GM21737 (cell line): ENCODE results near the gene DDX5.
"Not testable (repeated sequence)": the region's sequence is repeated elsewhere in the genome, so short reads cannot be mapped to it uniquely, and the experiment has no call there.

Experiments
- ATAC-seq: cut with Tn5 transposase; IDR thresholded peaks from one replicate; pipeline ENCODE4 v1.9.1; 2021; ENCODE audit warnings: mild to moderate bottlenecking, moderate library complexity; ENCODE audit not compliant: unreplicated experiment

The DDX5 gene

DNA sequence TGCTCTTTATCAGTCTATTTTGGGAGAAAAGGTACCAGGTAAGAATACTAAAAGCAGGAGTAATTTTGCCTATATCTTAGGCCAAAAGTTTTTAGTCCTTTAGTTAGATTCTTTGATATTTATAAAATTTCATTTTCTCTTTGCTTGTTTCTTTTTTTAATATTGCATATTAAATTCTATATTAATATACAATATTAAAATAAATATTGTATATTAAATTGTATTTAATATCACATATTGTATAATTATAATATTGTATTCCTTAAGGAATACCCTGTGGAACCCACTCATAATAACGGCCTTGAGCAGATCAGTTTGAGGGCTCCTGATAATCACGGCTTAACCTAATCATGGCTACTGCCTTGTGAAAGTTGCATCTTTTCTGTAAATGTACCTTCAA lies 2.6 kb upstream of the DDX5 start:
- ATAC-seq = no peak

GRCh38 chr17:64507413-64507782 lies 1.3 kb upstream of the DDX5 start:
- ATAC-seq = peak; percentile 7

DNA sequence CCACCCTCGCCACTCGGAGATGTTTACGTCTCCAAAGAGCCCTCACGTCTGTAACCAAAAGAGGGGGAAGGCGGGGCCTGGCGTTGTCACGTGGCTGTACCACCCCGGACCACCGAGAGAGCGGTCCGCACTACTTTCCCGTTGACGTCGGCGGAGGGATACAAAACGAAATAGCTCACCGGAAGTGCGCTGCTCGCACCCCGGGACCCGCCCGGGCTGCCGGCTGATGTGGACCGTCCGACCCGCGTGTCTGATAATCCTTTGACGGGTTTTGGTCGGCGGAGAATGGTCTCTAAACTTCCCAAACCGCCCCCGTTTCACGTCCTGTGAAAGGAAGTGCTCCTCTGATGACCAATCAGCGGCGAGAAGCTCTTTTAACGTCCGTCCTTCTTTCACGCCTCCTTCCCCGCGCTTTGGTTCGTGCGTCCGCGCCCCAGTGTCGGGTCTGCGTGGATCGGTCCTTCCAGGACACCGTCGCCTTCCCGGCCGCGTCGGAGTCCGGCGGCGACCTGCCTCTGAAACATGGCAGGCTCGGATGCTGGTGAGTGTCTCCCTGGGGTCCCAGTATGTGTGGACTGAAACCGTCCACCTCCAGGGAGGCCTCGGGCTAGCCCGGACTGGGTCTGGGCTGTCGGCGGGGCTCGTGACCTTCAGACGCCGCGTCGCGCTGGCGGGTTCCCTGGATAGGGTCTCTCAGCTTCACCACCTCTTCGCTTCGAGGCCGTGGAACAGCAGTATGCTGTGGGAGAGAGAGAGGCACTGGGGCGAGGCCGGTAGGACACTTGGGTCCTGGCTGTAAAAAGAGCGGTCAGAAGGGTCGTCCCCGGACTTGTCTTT lies 705 bp upstream of the DDX5 start, which contains the start of gene CEP95:
Gene CEP95 (plus strand): TSS at position 402 of the 837 bp plus-strand sequence. CDS start 121 bp downstream, at position 523.
- peak; percentile 51 for ATAC-seq

DNA sequence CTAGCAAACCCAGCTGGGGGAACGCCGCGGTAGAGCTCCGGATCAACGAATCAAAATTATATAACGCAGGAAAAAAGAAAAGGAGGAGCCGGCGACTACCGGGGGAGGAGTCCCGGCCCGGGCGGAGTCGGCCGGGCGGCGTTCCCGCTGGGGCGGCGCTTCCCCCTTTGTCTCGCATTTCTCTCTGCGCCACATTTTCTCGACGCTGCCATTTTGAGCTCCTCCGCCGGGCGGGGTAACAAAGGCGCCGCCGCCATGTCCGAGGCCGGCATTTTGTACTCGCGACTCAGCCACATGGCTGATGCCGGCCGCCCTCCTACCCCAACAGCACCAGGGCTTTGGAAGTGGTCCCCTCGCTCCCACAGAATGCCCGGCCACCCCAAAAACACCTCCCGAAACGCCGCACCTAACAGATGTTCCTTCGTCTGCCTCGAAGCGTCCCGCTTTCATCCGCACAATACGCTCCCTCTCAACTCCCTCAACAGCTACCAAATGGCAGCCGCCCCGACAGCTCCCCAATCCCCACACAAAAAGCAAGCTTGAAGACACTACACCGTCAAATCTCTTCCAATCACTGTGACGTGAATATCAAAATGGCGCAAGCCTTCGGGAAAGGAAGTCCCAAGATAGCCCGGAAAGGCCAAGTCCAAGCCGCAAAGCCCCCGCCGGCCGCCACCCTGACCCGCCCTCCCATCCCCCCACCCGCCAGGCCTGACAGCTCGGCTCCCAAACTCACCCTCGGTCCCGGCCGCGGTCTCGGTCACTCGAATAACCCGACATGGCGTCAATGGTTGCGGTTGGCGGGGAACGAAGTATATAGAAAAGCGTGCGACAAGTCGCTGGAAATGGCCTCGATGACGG lies 519 bp downstream of the DDX5 start:
- ATAC-seq = no peak

- ATAC-seq = no peak
Observed at GRCh38 chr17:64504769-64505339, 1.2 kb downstream of the DDX5 start.

DNA sequence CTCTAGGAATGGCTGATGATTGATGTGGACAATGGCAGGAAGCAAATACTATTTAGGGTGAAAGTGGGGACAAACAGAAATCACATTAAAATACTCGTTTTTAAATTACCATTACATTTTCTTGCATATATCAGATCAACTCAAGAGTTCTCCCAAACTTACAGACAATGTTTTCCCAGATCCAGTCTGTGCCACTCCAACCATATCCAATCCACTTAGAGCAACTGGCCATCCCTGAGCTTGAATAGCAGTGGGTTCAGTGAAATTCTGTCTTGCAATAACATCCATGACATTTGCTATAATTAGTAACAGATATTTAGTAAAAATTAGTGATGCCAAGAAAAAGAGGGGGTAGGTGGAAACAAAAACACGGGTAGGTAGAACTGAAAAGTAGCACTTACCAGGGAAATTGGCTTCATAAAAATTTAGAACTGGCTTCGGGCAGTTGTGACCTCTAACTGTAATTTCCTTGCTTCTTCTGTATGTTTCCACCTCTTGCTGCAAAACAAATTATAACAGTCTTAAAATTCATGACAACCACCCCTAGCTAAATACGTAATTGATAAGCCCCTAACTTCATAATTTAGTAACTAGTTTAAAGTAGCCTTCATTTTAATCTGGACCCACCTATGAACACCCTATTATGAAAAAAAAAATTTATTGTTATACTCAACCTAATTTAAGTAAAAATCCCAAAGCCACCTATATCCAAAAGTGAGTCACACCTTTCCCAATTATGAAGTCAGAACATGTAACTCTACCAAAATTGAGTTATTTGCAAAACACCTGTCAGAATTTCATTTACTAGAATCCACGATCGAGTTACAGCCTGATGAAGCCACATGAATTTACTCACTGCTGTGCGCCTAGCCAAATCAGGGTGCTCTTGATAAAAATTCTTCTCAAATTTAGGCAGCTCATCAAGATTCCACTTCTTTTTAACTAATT lies 2.0 kb downstream of the DDX5 start:
- ATAC-seq = no peak

GRCh38 chr17:64503341-64503740 lies 2.7 kb downstream of the DDX5 start:
- ATAC-seq = no peak

- ATAC-seq = no peak
Observed at GRCh38 chr17:64502809-64503208, 3.3 kb downstream of the DDX5 start.

DNA sequence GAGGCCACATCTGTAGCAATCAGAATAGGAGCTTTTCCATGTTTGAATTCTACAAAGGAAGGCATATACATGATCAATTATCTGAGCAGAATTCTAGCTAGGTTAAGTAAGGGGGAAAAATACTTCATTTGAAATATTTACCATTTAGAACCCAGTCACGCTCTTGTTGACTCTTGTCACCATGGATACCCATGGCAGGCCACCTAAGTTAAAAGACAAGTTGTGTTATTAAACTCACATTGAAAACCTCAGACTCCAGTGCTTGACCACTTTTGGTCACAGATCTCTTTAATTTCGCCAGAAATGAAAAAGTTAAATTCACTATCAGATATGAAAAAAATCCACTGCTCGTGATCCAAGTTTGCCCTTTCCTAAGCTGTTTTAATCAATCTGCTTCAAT lies 4.1 kb downstream of the DDX5 start:
- no peak for ATAC-seq

DNA sequence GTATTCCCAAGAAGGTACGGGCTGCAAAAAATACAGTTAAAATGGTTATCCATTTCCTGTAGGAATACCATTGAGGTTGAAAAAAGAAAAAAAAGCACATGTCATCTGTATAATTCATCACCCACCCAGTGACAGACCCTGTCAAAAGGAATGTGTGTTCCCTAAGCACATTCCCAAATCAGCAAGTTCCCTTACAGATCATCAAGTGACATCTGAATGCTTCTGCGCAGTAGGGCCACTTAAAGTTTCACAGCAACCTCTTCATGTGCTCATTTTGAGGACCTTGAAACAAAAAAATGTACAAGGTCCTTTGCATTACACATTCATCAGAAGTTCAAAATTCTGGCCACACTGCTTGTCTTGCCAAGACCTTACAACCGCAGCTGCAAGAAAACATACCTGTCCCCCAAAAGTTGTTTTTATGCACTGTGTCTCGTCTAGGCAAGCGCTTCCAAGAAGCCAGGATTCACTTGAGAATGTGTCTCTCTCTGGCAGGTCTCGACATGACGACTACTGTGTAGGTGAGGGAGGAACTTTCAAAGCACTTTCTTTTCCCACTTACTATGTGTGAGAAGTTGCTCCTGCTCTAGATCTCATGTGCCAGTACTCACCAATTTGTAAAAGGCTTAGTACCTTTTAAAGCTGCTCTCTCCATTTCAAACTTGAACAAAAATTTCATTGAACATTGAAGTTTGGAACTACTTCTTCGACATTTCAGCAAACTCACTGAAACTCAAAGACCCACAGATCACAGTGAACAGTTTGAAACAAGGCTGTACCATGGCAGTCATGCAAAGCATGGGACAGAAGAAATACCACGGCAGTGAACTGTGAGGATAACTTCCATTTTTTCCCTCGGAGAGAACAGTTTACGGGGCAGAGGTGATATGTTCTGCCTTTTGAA lies 5.0 kb downstream of the DDX5 start:
- no peak for ATAC-seq

DNA sequence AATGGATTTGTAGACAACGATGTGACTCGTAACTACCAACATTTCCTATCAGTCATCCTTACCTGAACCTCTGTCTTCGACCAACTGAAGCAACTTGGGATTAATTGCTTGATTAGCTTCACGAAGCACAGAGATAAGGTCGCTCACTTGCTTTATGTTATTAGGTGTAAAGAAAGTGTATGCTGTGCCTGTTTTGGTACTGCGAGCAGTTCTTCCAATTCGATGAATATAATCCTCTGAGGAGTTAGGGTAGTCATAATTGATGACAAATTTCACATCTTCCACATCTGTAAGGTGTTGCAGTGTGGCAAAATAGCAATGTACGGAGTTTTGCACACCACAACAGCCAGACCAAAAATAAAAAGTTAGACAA lies 5.6 kb downstream of the DDX5 start:
- ATAC-seq = no peak

DNA sequence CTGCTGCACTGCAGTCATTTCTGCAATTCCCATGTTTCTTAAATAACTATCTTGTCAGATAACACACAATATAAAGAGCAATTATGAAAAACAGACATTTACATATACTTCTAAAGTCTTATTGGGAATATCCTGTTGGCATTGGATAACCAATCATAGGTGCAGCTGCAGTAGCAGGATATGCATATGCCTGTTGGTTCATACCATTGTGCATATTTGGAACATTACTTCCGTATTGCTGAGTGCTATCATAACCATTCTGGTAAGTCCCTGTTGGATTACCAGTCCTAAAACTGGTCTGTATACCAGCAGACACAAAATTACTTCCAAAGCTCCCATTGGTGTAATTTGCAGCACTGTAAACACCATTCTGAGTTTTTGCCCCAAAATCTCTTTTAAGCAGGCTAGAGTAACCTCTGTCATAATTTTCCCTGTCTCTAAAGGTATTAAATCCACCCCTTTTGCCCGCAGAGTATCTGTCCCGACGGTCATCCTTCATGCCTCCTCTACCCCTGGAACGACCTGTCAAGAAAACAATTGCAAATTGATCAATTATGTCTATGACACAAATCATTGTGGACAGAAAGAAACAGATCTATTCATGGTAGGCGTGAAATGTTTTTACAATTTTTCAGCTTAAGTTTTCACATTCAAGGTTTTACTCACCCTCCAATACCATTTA lies 6.1 kb downstream of the DDX5 start:
- ATAC-seq = no peak

DNA sequence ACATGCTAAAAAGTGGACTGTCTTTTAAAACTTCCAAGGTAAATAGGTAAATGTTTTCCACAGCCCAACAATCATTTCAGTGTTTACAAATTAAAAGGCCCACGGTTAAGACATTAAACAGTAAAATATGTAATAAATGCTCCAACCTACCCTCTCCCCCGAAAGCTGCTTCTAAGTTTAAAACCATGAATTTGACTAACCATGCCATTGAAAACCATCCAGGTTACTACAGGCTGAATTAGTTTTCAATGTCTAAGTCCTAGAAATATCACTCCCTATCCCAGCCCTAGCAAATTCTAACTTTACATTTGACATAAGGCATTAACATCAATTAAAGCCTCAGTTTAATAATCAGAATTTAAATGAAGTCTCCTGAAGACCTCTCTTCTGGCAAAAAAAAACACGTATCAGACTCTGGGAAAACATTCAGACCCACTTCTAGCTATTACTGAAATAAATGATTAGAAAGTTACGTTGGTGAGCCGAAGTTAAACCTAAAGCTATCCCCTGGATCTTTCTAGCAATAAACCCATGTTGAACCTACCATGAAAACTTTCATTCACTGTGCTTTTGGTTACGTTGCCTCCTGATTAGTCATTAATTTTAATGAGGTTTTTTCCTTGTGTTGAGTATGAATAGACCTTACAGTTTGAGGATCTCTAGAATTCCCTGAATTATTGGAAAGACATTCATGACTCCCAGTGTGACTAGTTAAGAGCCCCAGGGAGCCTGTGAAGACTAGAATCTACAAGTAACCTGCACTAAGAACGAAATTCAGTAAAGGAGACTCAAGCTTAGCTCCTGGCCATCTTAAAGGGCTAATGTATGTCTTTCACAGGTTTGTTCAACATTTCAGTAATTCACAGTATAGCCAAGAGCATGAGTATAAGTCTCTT lies 7.5 kb downstream of the DDX5 start:
- no peak for ATAC-seq

DNA sequence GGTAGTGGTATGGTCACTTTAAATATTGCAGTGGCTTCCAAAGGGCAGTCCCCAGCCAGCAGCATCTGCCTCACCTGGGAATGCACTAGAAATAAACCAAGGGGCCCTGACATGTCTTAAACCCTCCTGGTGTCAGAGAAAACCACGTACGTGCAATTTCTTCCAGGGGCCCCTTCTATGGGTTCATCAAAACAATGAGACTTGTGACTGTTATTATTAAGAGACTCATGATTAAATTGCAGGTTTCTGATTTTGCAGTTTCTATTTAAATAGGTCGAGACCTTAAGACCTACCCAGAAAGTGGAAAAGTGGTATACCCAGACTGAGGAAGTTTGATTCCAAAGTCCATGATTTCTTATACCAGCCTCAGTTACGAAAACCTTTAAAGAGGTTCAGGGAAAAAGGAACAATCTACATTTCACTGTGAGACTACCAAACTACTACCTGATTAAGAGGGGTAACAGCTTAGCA lies 8.5 kb downstream of the DDX5 start:
- no peak for ATAC-seq

DNA sequence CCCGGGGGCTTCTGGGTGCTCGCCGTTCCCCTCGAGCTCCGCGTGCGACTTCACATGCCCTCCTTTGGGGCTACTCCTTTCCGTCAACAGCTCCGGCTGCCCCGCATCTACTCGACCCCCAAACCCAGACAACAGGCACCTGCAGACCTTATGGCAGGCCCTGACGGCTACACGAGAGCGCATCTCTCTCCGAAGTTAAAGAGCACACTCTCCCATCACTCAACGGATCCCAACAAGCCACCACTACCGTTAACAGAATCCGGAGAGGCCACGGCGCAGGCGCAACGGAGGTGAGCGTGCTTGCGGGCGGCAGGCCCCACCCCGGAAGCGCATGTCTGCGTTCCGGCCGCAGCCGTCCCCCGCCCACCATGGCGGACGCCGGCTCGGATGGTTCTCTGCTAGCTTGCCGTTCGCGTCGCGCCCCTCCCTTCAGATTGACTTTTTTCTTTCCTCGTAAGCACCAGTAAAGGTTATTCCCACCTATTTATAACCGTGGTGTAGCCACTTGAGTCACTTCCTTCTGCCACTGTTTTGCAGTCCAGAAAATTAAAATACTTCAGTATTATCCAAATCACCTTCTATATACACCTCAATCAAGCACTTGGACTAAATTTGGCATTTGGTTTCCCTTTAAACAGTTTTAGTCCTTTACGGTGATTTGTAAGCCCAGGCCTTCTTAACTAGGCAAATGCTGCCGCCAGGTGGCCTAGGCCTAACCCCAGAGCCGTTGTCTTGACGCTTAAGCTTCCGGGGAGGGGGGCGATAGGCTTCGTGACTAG lies 9.1 kb downstream of the DDX5 start, which contains the start of gene POLG2:
Gene POLG2 (minus strand): TSS at position 269 of the 779 bp plus-strand sequence. CDS start 86 bp downstream, at position 183.
- peak; percentile 71 for ATAC-seq

DNA sequence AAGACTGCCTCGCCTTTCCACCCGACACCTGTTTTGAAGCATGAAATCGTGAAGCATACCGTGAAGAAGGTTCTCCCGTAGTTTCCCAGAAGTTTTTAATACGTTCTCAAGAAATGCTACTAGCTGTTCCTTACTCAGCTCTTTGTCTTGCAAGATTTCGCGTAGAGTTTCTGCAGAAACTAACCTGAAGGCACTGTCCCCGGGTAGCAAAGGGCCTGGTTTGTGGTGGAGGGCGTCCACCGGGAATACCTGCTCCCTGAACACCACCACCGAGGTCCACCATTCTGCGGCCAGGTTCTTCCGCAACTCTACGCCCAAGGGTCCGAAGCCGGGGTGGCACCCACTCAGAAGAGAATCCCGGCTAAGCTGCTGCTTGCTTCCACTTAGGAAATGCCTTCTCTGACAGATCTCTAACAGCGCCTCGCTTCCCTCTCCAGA lies 9.7 kb downstream of the DDX5 start:
- no peak for ATAC-seq

DNA sequence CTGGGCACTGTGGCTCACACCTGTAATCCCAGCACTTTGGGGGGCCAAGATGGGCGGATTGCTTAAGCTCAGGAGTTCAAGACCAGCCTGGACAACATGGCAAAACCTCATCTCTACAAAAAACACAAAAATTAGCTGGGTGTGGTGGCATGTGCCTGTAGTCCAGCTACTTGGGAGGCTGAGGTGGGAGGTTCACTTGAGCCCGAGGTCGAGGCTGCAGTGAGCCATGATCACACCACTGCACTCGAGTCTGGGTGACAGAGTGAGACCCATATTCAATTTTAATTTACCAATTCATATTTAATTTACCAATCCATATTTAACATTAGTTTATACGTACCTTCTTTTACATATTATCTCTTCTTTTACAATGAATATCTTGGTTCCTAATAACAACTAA lies 10.8 kb downstream of the DDX5 start:
- ATAC-seq = not testable (repeated sequence)
